Endothelial cell of umbilical vein (primary cell): ENCODE measurements around the gene PROX1. TPM values are rescaled to one million over a fixed set of nuclear protein-coding genes. Genes with fewer than 3 reads are reported as not detected.

Source experiments
- BruUV-seq: library from RNA; stranded (reverse); fragments of 400-500 nt; replicated peaks from 2 replicates; lab custom pipeline; 2021; lab: Mats Ljungman, UMichigan
- CTCF ChIA-PET: fragments of 300-600, 350-600 bp; sonication (Branson Sonifier 250); formaldehyde crosslinking; loops from one replicate; lab custom pipeline; 2021; ENCODE audit warnings: antibody characterized with exemption, inconsistent platforms; lab: Charles Lee
- POLR2A ChIA-PET: fragments of 300-600, 350-600 bp; sonication (Branson Sonifier 250); formaldehyde crosslinking; loops from one replicate; lab custom pipeline; 2021; ENCODE audit warnings: antibody characterized with exemption, inconsistent platforms; lab: Charles Lee
- DNase-seq: peaks from one replicate; pipeline ENCODE4 v3.0.0-alpha.2; 2011; ENCODE audit warnings: low read depth, low spot score
- FAIRE-seq: peaks from 2 replicates; lab custom pipeline; 2011; peaks lifted over from hg19 to GRCh38; lab: Jason Lieb, UNC
- H2AFZ ChIP-seq: 2 replicates; pipeline ENCODE4 v1.6.0; 2012; ENCODE audit warnings: low read depth, low read length, control low read depth, inconsistent platforms
- H3K27ac ChIP-seq: 2 replicates; pipeline ENCODE4 v1.5.1; 2011; ENCODE audit warnings: low read depth, mild to moderate bottlenecking, control low read depth, low read length, moderate library complexity; ENCODE audit not compliant: insufficient read depth
- H3K27me3 ChIP-seq, 2 experiments: 2 replicates each; pipeline versions ENCODE4 v1.6.0 to v1.6.1; 2011; ENCODE audit warnings: low read length in 2 of 2, mixed read lengths in 1 of 2; ENCODE audit not compliant: control insufficient read depth in 2 of 2, insufficient read depth in 2 of 2
- H3K36me3 ChIP-seq, 2 experiments: 2 replicates in 1 of 2; 3 replicates in 1 of 2; pipeline ENCODE4 v1.5.1; 2011; ENCODE audit warnings: low read length in 2 of 2, mild to moderate bottlenecking in 1 of 2, moderate library complexity in 1 of 2; ENCODE audit not compliant: control insufficient read depth in 2 of 2, insufficient read depth in 2 of 2; ENCODE audit errors: extremely low read depth in 1 of 2
- H3K4me1 ChIP-seq: 3 replicates; pipeline ENCODE4 v1.5.1; 2011; ENCODE audit warnings: mild to moderate bottlenecking, low read length; ENCODE audit not compliant: control insufficient read depth, insufficient read depth; ENCODE audit errors: extremely low read depth
- H3K4me2 ChIP-seq: 2 replicates; pipeline ENCODE4 v1.6.1; 2011; ENCODE audit warnings: low read length, control low read depth, mixed read lengths; ENCODE audit not compliant: insufficient read depth
- H3K4me3 ChIP-seq, 3 experiments: fragments of 200-600 bp in 1 of 3; sonication (generic), shearing (Covaris generic) in 1 of 3; replicated peaks in 1 of 3; 2 replicates each; pipeline ENCODE4 v1.5.1; 2011 to 2016; ENCODE audit warnings: control low read depth in 3 of 3, low read length in 3 of 3, mild to moderate bottlenecking in 2 of 3, inconsistent platforms in 1 of 3, low read depth in 1 of 3, moderate library complexity in 1 of 3; ENCODE audit not compliant: insufficient read depth in 1 of 3
- H3K79me2 ChIP-seq: 2 replicates; pipeline ENCODE4 v1.6.0; 2012; ENCODE audit warnings: low read length, inconsistent platforms; ENCODE audit not compliant: control insufficient read depth, insufficient read depth
- H3K9ac ChIP-seq: replicated peaks from 2 replicates; pipeline ENCODE3; 2011; ENCODE audit warnings: low read length, control low read depth; ENCODE audit not compliant: insufficient read depth; ENCODE audit errors: extremely low read depth
- H3K9me1 ChIP-seq: replicated peaks from 3 replicates; pipeline ENCODE4 v1.6.0; 2011; ENCODE audit warnings: mild to moderate bottlenecking, low read length; ENCODE audit not compliant: control insufficient read depth, insufficient read depth; ENCODE audit errors: extremely low read depth
- H3K9me3 ChIP-seq: replicated peaks from 2 replicates; pipeline ENCODE4 v1.5.1; 2012; ENCODE audit warnings: low read length, inconsistent platforms; ENCODE audit not compliant: control insufficient read depth, insufficient read depth
- H4K20me1 ChIP-seq: replicated peaks from 2 replicates; pipeline ENCODE3; 2011; ENCODE audit warnings: mild to moderate bottlenecking, low read length; ENCODE audit not compliant: control insufficient read depth, insufficient read depth; ENCODE audit errors: extremely low read depth
- CTCF ChIP-seq, 2 donors: IDR thresholded peaks; 1 replicate in 1 of 2; 2 replicates in 1 of 2; pipeline ENCODE4 v1.5.1; 2011; ENCODE audit warnings: low read length in 2 of 2, mild to moderate bottlenecking in 2 of 2, moderate library complexity in 2 of 2, control low read depth in 1 of 2, inconsistent platforms in 1 of 2, low read depth in 1 of 2; ENCODE audit not compliant: insufficient read depth in 1 of 2; ENCODE audit errors: extremely low read depth in 1 of 2
- EZH2 ChIP-seq: IDR thresholded peaks from 2 replicates; pipeline ENCODE4 v1.6.1; 2012; ENCODE audit warnings: borderline replicate concordance, low read depth, mild to moderate bottlenecking, moderate library complexity, low read length, inconsistent platforms; ENCODE audit not compliant: severe bottlenecking
- FOS ChIP-seq: IDR thresholded peaks from 2 replicates; pipeline ENCODE4 v1.6.1; 2011; ENCODE audit warnings: mild to moderate bottlenecking, low read length, moderate library complexity, borderline replicate concordance; ENCODE audit not compliant: insufficient read depth
- GATA2 ChIP-seq: IDR thresholded peaks from 2 replicates; pipeline ENCODE4 v1.7.0; 2011; ENCODE audit warnings: low read depth, mild to moderate bottlenecking, moderate library complexity, mixed read lengths, low read length; ENCODE audit not compliant: insufficient read length, insufficient read depth
- MAX ChIP-seq: IDR thresholded peaks from 2 replicates; pipeline ENCODE4 v1.6.1; 2011; ENCODE audit not compliant: insufficient read depth, insufficient read length
- MYC ChIP-seq: IDR thresholded peaks from one replicate; pipeline ENCODE4 v1.6.1; 2011; ENCODE audit warnings: mild to moderate bottlenecking, low read depth, low read length
- POLR2A ChIP-seq: IDR thresholded peaks from 2 replicates; pipeline ENCODE4 v1.6.1; 2012; ENCODE audit warnings: low read depth, mild to moderate bottlenecking, control low read depth, low read length
- POLR2AphosphoS5 ChIP-seq: IDR thresholded peaks from 2 replicates; pipeline ENCODE4 v1.6.1; 2012; ENCODE audit warnings: low read depth, mild to moderate bottlenecking, control low read depth, low read length, moderate library complexity; ENCODE audit not compliant: insufficient read depth
- dilution Hi-C: fragments of 300-500 bp; cut with MboI; formaldehyde crosslinking; loops from one replicate; pipeline ENCODE4 v1.15.0; 2019; ENCODE audit warnings: low sequenced_read_pairs; ENCODE audit not compliant: extremely low pct_ligation_motif_present
- intact Hi-C: fragments of 100-400 bp; cut with micrococcal nuclease; formaldehyde crosslinking; loops from one replicate; pipeline ENCODE4 v1.10.0; 2022
- polyA plus RNA-seq, 4 experiments: library from polyadenylated mRNA; depleted of rRNA in 3 of 4; stranded (reverse) in 3 of 4; unstranded in 1 of 4; fragments of >200 nt; gene quantifications; 2 replicates each; pipeline versions ENCODE4 v1.2.1 to v1.2.3, GENCODE V29; 2011 to 2012; ENCODE audit warnings: missing spikeins in 1 of 4
- total RNA-seq: library from RNA; stranded (reverse); gene quantifications from 2 replicates; pipeline ENCODE4 v1.2.3, GENCODE V29; 2021

Gene PROX1
- total and polyA plus RNA-seq, 2 donors (not counting 3 experiments of a cell fraction or from before 2014, with no cell fraction given) = 2.2 to 4.0 TPM

GRCh38 chr1:214028649-214029406 is 41.1 kb downstream of the PROX1 start:
- Histone ChIP-seq H3K27me3 (no peaks in the 10 kb centered on the region), H4K20me1 (no peaks in the 10 kb centered on the region), H3K9me3 (no peaks in the 10 kb centered on the region), H3K9ac (no peak overlapping the region), H3K4me1 (no peaks in the 10 kb centered on the region), H3K4me2 (no peak overlapping the region), H3K4me3 (no peak overlapping the region), H3K79me2 (no peaks in the 10 kb centered on the region), H3K9me1 (no peaks in the 10 kb centered on the region), H3K27ac (no peak overlapping the region), H2AFZ (no peak overlapping the region), H3K36me3 (no peaks in the 10 kb centered on the region)
- FAIRE-seq (no peak), DNase-seq (no peak)
- no peak for TF ChIP-seq MYC
- no peak for TF ChIP-seq POLR2AphosphoS5
- no peak for TF ChIP-seq EZH2
- no peak for TF ChIP-seq MAX
- TF ChIP-seq POLR2A = no peak
- no peak for TF ChIP-seq GATA2
- TF ChIP-seq FOS = no peak
- TF ChIP-seq CTCF (IDR thresholded peaks at IDR 0.05; ENCODE audit: extremely low read depth in 1 of 2, insufficient read depth in 1 of 2, low read depth in 1 of 2, low read length in 2 of 2) = no peak
- CTCF ChIA-PET = no interaction called here
- BruUV-seq = no TSS peak
- POLR2A ChIA-PET = no interaction called here
- dilution Hi-C loops (no loop called here), intact Hi-C loops (no loop called here)
